ENCODE data around the gene ELF2. TPM values are rescaled to one million over a fixed set of nuclear protein-coding genes. Genes with fewer than 3 reads are reported as not detected.

ELF2 gene
- total and polyA plus RNA-seq, 2 donors (not counting 3 experiments of a cell fraction or from before 2014, with no cell fraction given), result 16.4 to 35.1 TPM

DNA sequence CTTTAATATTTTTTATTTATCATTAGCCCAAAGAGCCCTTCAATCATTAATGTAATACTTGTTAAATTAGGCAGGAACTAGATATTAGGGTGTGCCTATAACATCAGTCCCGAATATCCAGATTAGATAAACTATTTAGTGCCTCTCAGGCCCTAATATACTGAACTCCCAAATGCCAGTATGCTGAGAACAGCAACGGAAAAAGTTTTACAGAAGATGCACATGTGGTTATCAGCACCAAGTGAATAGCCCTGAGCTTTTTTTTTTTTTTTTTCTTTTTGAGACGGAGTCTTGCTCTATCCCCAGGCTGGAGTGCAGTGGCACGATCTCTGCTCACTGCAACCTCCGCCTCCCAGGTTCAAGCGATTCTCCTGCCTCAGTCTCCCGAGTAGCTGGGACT lies 13.0 kb upstream of the ELF2 start:
- H3K36me3 ChIP-seq (ENCODE audit: control insufficient read depth in 2 of 2, extremely low read depth in 1 of 2, insufficient read depth in 2 of 2, low read length in 2 of 2), result peaks cover 0 to 2% of the 10 kb centered on the region in 2 experiments
- no peaks in the 10 kb centered on the region for H3K79me2 ChIP-seq (ENCODE audit: control insufficient read depth, insufficient read depth, low read length)
- FAIRE-seq (no peak), DNase-seq (ENCODE audit: low read depth, low spot score) (no peak)
- H3K4me1 ChIP-seq (ENCODE audit: control insufficient read depth, extremely low read depth, insufficient read depth, low read length), result no peaks in the 10 kb centered on the region
- H3K9me3 ChIP-seq (replicated peaks; ENCODE audit: control insufficient read depth, insufficient read depth, low read length), result no peaks in the 10 kb centered on the region
- H3K4me3 ChIP-seq (replicated peaks in 1 of 3; ENCODE audit: insufficient read depth in 1 of 3, low read depth in 1 of 3, low read length in 3 of 3), result no peak overlapping the region
- intact Hi-C loops (cut with micrococcal nuclease) (no loop called here), dilution Hi-C loops (cut with MboI; ENCODE audit: extremely low pct_ligation_motif_present, low sequenced_read_pairs) (no loop called here)
- H3K27ac ChIP-seq (ENCODE audit: insufficient read depth, low read depth, low read length), result no peak overlapping the region
- no peaks in the 10 kb centered on the region for H3K9me1 ChIP-seq (replicated peaks; ENCODE audit: control insufficient read depth, extremely low read depth, insufficient read depth, low read length)
- CTCF ChIA-PET, result interaction anchor here (1.6 to 1.7 kb wide), 2 partner anchors 36 to 159 kb away, joined by 4 to 5 read pairs; no protein-coding TSS in a partner anchor
- no peak overlapping the region for H3K9ac ChIP-seq (replicated peaks; ENCODE audit: extremely low read depth, insufficient read depth, low read length)
- POLR2A ChIA-PET, result no interaction called here
- H4K20me1 ChIP-seq (replicated peaks; ENCODE audit: control insufficient read depth, extremely low read depth, insufficient read depth, low read length), result no peaks in the 10 kb centered on the region
- BruUV-seq (replicated peaks), result no TSS peak
- H3K4me2 ChIP-seq (ENCODE audit: insufficient read depth, low read length), result no peak overlapping the region
- H2AFZ ChIP-seq (ENCODE audit: low read depth, low read length), result no peak overlapping the region
- no peaks in the 10 kb centered on the region for H3K27me3 ChIP-seq (ENCODE audit: control insufficient read depth in 2 of 2, insufficient read depth in 2 of 2, low read length in 2 of 2)
- no peak for TF ChIP-seq MAX (IDR thresholded peaks at IDR 0.05; ENCODE audit: insufficient read depth, insufficient read length)
- TF ChIP-seq MYC (IDR thresholded peaks at IDR 0.05; ENCODE audit: low read depth, low read length), result no peak
- TF ChIP-seq EZH2 (IDR thresholded peaks at IDR 0.05; ENCODE audit: borderline replicate concordance, low read depth, low read length, severe bottlenecking), result no peak
- no peak for TF ChIP-seq GATA2 (IDR thresholded peaks at IDR 0.05; ENCODE audit: insufficient read depth, insufficient read length, low read depth, low read length)
- TF ChIP-seq POLR2A (IDR thresholded peaks at IDR 0.05; ENCODE audit: low read depth, low read length), result no peak
- no peak for TF ChIP-seq POLR2AphosphoS5 (IDR thresholded peaks at IDR 0.05; ENCODE audit: insufficient read depth, low read depth, low read length)
- no peak for TF ChIP-seq FOS (IDR thresholded peaks at IDR 0.05; ENCODE audit: borderline replicate concordance, insufficient read depth, low read length)
- TF ChIP-seq CTCF (IDR thresholded peaks at IDR 0.05; ENCODE audit: extremely low read depth in 1 of 2, insufficient read depth in 1 of 2, low read depth in 1 of 2, low read length in 2 of 2), result no peak
- no peak for TF ChIP-seq JUN (IDR thresholded peaks at IDR 0.05; ENCODE audit: borderline replicate concordance, insufficient read depth, insufficient read length, low read depth)
